CD4-positive, alpha-beta memory T cell (primary cell): ENCODE data around the gene WDR37. TPM values are rescaled to one million over a fixed set of nuclear protein-coding genes. Genes with fewer than 3 reads are reported as not detected.
"Not testable (repeated sequence)": the region's sequence is repeated elsewhere in the genome, so short reads cannot be mapped to it uniquely, and the experiment has no call there.

ENCODE experiments used
- CTCF ChIA-PET: fragments of 350-600 bp; sonication (Branson Sonifier 250); formaldehyde crosslinking; loops from one replicate; lab custom pipeline; 2021; ENCODE audit warnings: inconsistent platforms; ENCODE audit not compliant: partially characterized antibody; lab: Charles Lee
- POLR2A ChIA-PET: fragments of 350-600 bp; sonication (Branson Sonifier 250); formaldehyde crosslinking; loops from one replicate; lab custom pipeline; 2021; ENCODE audit not compliant: partially characterized antibody; lab: Charles Lee
- DNase-seq, 5 donors: peaks; one replicate each; pipeline versions ENCODE4 v3.0.0 to v3.0.0-alpha.2; 2020 to 2022; ENCODE audit warnings: mixed read lengths in 1 of 5
- H3K27ac ChIP-seq: one replicate; pipeline ENCODE4 v1.7.0; 2013; ENCODE audit warnings: low read depth, low read length
- H3K27me3 ChIP-seq: 2 replicates; pipeline ENCODE4 v1.7.0; 2013; ENCODE audit warnings: mild to moderate bottlenecking, low read length, moderate library complexity; ENCODE audit not compliant: insufficient read depth
- H3K36me3 ChIP-seq: 2 replicates; pipeline ENCODE4 v1.7.0; 2013; ENCODE audit warnings: mild to moderate bottlenecking, low read length, moderate library complexity; ENCODE audit not compliant: insufficient read depth
- H3K4me1 ChIP-seq: 2 replicates; pipeline ENCODE4 v1.7.0; 2013; ENCODE audit warnings: mild to moderate bottlenecking, low read length, moderate library complexity; ENCODE audit not compliant: insufficient read depth
- H3K4me3 ChIP-seq, 2 donors: one replicate each; pipeline ENCODE4 v1.7.0; 2013; ENCODE audit warnings: low read length in 2 of 2, mild to moderate bottlenecking in 1 of 2
- H3K9me3 ChIP-seq, 2 donors: one replicate each; pipeline ENCODE4 v1.7.0; 2013; ENCODE audit warnings: low read length in 2 of 2, control low read depth in 1 of 2; ENCODE audit not compliant: control insufficient read depth in 1 of 2
- H3K27ac Mint-ChIP-seq, 7 donors: one replicate each; pipeline ENCODE4 v1.8.0; 2020 to 2021; ENCODE audit warnings: mixed read lengths in 7 of 7, mild to moderate bottlenecking in 6 of 7, inconsistent platforms in 3 of 7, moderate library complexity in 3 of 7
- H3K27me3 Mint-ChIP-seq, 2 donors: one replicate each; pipeline ENCODE4 v1.8.0; 2020 to 2021; ENCODE audit warnings: mixed read lengths in 2 of 2
- H3K36me3 Mint-ChIP-seq, 2 donors: one replicate each; pipeline ENCODE4 v1.8.0; 2020 to 2021; ENCODE audit warnings: mixed read lengths in 2 of 2, inconsistent platforms in 1 of 2, mild to moderate bottlenecking in 1 of 2
- H3K4me1 Mint-ChIP-seq, 4 donors: one replicate each; pipeline ENCODE4 v1.8.0; 2020 to 2021; ENCODE audit warnings: mixed read lengths in 4 of 4, mild to moderate bottlenecking in 1 of 4
- H3K4me3 Mint-ChIP-seq, 8 donors: one replicate each; pipeline ENCODE4 v1.8.0; 2020 to 2021; ENCODE audit warnings: mixed read lengths in 8 of 8, mild to moderate bottlenecking in 7 of 8, moderate library complexity in 6 of 8, inconsistent platforms in 3 of 8
- H3K9me3 Mint-ChIP-seq, 8 donors: one replicate each; pipeline ENCODE4 v1.8.0; 2020 to 2021; ENCODE audit warnings: mixed read lengths in 8 of 8, mild to moderate bottlenecking in 5 of 8, inconsistent platforms in 3 of 8, moderate library complexity in 1 of 8
- intact Hi-C: fragments of 100-400 bp; cut with micrococcal nuclease; formaldehyde crosslinking; loops from one replicate; pipeline ENCODE4 v1.15.1; 2023
- polyA plus RNA-seq, 2 donors: library from polyadenylated mRNA; unstranded; fragments of 300-500 nt; fragmentation: Illumina TruSeq; gene quantifications; one replicate each; pipeline ENCODE4 v1.2.3, GENCODE V29; 2021
- total RNA-seq, 2 experiments: library from RNA; stranded (reverse); gene quantifications; one replicate each; pipeline ENCODE4 v1.2.3, GENCODE V29; 2021

The WDR37 gene
- total and polyA plus RNA-seq, 4 experiments from 2014 or later, result 14.2 to 42.5 (median 29.8) TPM

DNA sequence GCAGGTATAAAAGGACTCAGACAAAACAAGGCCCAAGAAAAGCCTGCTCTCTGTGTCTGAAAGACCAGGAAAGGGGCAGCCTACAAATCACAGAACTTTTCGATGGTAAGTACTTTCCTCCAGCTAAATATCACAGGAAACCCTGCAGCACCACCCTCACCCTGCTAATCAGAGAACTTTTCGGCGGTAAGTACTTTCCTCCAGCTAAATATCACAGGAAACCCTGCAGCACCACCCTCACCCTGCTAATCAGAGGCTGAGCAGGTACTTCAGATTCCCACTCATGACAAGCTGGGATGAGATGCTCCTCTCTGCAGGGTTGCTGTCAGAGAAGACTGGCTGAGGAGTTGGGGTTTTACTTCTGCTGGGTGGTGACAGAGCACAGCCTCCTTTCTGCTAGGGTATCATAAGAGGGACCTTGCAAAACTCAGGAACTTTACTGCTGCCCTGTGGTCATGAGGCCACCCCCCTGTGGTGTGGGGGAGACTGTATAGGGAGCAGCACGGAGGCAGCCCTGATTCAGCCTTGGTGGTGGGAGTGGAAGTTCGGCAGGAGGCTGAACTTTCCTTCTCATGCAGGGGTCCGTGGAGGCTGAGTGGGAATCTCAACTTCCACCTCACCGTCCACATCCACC, 7.2 kb downstream of the WDR37 start:
- peak overlapping the region; percentile 47 for H3K27ac ChIP-seq
- Mint-ChIP-seq H3K9me3 (no peaks in the 10 kb centered on the region), H3K27ac (peak overlapping the region; percentile 84 to 99 (median 92)), H3K36me3 (peaks cover 0 to 7% of the 10 kb centered on the region in 2 donors), H3K4me3 (peak overlapping the region; percentile 70 to 83 (median 77)), H3K27me3 (no peaks in the 10 kb centered on the region), H3K4me1 (peaks cover 51 to 85% (median 74%) of the 10 kb centered on the region in 4 donors)
- intact Hi-C loops, result loop anchor here (2.0 kb wide), 1 partner anchor 15 kb away; the partner anchor contains the start of gene IDI1
- CTCF ChIA-PET, result interaction anchor here (2.0 kb wide), 1 partner anchor 13 kb away, joined by 5 read pairs; no protein-coding TSS in a partner anchor
- peak overlapping the region in 1 of 2 donors; percentile 24 for H3K4me3 ChIP-seq
- no peaks in the 10 kb centered on the region for H3K27me3 ChIP-seq
- H3K4me1 ChIP-seq, result peaks cover 72% of the 10 kb centered on the region
- no peaks in the 10 kb centered on the region for H3K36me3 ChIP-seq
- POLR2A ChIA-PET, result interaction anchor here (0.6 to 2.5 kb wide), 6 partner anchors 10 to 75 kb away, joined by 3 to 33 read pairs (median 3); partner anchors contain the start of genes GTPBP4 and IDI1
- no peaks in the 10 kb centered on the region for H3K9me3 ChIP-seq
- peak; percentile 41 to 50 (median 45) for DNase-seq

- no peaks in the 10 kb centered on the region for H3K9me3 Mint-ChIP-seq
- Histone ChIP-seq H3K4me1 (peaks cover 64% of the 10 kb centered on the region), H3K27ac (no peak overlapping the region), H3K27me3 (no peaks in the 10 kb centered on the region), H3K4me3 (no peak overlapping the region), H3K36me3 (no peaks in the 10 kb centered on the region), H3K9me3 (no peaks in the 10 kb centered on the region)
- ChIA-PET CTCF (interaction anchor here (1.6 kb wide), 1 partner anchor 10 kb away, joined by 5 read pairs; no protein-coding TSS in a partner anchor), POLR2A (interaction anchor here (1.3 to 2.0 kb wide), 3 partner anchors 9 to 16 kb away, joined by 5 to 6 read pairs (median 5); partner anchors contain the start of genes IDI1 and WDR37)
- H3K4me3 Mint-ChIP-seq, result no peak overlapping the region
- H3K4me1 Mint-ChIP-seq, result peaks cover 55 to 84% (median 73%) of the 10 kb centered on the region in 4 donors
- peak overlapping the region; percentile 70 to 99 (median 90) for H3K27ac Mint-ChIP-seq
- intact Hi-C loops, result no loop called here
- DNase-seq, result no peak
- H3K27me3 Mint-ChIP-seq, result no peaks in the 10 kb centered on the region
- H3K36me3 Mint-ChIP-seq, result peaks cover 0 to 7% of the 10 kb centered on the region in 2 donors
These were observed 8.7 kb downstream of the WDR37 start for GRCh38 chr10:1064964-1065247.

GRCh38 chr10:1066734-1067133, 10.5 kb downstream of the WDR37 start:
- Mint-ChIP-seq H3K4me3 (peak overlapping the region in 1 of 8 donors; percentile 20), H3K4me1 (peaks cover 43 to 70% (median 62%) of the 10 kb centered on the region in 4 donors), H3K27ac (peak overlapping the region in 5 of 7 donors; percentile 36 to 82 (median 57))
- H3K27ac ChIP-seq, DNase-seq, H3K9me3 Mint-ChIP-seq, CTCF ChIA-PET, H3K27me3 ChIP-seq, intact Hi-C loops, H3K4me3 ChIP-seq, H3K27me3 Mint-ChIP-seq, H3K36me3 Mint-ChIP-seq, H3K36me3 ChIP-seq, H3K9me3 ChIP-seq: not testable (repeated sequence)
- H3K4me1 ChIP-seq, result peaks cover 51% of the 10 kb centered on the region
- POLR2A ChIA-PET, result interaction anchor here (1.0 kb wide), 1 partner anchor 17 kb away, joined by 3 read pairs; the partner anchor contains the start of gene IDI1

DNA sequence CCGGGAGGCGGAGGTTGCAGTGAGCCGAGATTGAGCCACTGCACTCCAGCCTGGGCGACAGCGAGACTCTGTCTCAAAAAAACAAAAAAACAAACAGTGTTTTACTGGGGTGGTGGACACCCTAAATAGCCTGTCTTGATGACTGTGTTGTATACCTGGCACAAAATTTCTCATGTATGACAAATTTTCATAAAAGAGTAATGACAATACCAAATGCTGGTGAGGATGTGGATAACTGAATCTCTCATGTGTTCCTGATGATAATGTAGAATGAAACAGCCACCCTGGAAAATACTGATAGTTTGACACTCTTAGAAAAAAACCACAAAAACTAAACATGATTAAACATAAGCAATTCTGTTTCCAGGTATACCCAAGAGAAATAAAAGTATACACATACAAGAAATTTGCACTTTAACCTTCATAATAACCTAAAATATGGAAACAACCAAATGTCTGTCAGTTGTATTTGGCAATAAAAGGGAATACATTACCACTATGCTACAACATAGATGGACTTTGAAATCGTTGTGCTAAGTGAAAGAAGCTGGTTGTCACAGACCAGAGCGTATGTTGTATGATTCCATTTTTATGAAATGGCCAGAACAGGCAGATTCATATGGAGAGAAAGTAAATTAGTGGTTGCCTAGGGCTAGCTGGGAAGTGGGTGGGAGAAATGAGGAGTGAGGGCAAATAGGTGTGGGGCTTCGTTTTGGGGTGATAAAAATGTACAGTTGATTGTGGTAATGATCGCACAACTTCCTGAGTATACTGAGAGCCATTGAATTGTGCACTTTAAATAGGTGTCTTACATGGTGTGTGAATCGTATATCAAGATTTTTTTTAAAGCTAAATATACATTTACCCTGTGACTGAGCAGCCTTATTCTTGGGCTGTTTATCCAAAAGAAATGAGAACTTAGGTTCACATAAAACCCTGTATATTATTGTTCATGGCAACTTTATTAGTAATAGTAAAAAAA, 12.5 kb downstream of the WDR37 start:
- H3K36me3 ChIP-seq, result peaks cover 5% of the 10 kb centered on the region
- Mint-ChIP-seq H3K27me3 (no peaks in the 10 kb centered on the region), H3K4me3 (peak overlapping the region in 1 of 8 donors; percentile 48), H3K4me1 (peaks cover 26 to 51% (median 43%) of the 10 kb centered on the region in 4 donors), H3K36me3 (peaks cover 0 to 15% of the 10 kb centered on the region in 2 donors), H3K27ac (peak overlapping the region in 2 of 7 donors; percentile 29 to 82), H3K9me3 (no peaks in the 10 kb centered on the region)
- peaks cover 32% of the 10 kb centered on the region for H3K4me1 ChIP-seq
- CTCF ChIA-PET, result no interaction called here
- intact Hi-C loops, result no loop called here
- POLR2A ChIA-PET, result interaction anchor here (0.7 to 1.0 kb wide), 3 partner anchors 12 to 82 kb away, joined by 3 to 4 read pairs (median 3); partner anchors contain the start of genes IDI1 and WDR37
- H3K4me3 ChIP-seq, result no peak overlapping the region
- no peaks in the 10 kb centered on the region for H3K9me3 ChIP-seq
- H3K27me3 ChIP-seq, result no peaks in the 10 kb centered on the region
- H3K27ac ChIP-seq, result no peak overlapping the region
- DNase-seq, result no peak

- intact Hi-C loops, result no loop called here
- H3K27me3 ChIP-seq, result no peaks in the 10 kb centered on the region
- Mint-ChIP-seq H3K27me3 (no peaks in the 10 kb centered on the region), H3K27ac (peak overlapping the region in 2 of 7 donors; percentile 51 to 67), H3K4me3 (no peak overlapping the region), H3K36me3 (peaks cover 9 to 27% of the 10 kb centered on the region in 2 donors), H3K4me1 (peaks cover 22 to 44% (median 37%) of the 10 kb centered on the region in 4 donors), H3K9me3 (peaks cover 0 to 1% (median 0%) of the 10 kb centered on the region in 8 donors)
- H3K4me3 ChIP-seq, result no peak overlapping the region
- no peak for DNase-seq
- POLR2A ChIA-PET, result interaction anchor here (1.5 kb wide), 1 partner anchor 15 kb away, joined by 4 read pairs; the partner anchor contains the start of gene WDR37
- CTCF ChIA-PET, result no interaction called here
- H3K9me3 ChIP-seq, result no peaks in the 10 kb centered on the region
- peaks cover 7% of the 10 kb centered on the region for H3K36me3 ChIP-seq
- peaks cover 9% of the 10 kb centered on the region for H3K4me1 ChIP-seq
- no peak overlapping the region for H3K27ac ChIP-seq
These were observed 14.7 kb downstream of the WDR37 start for GRCh38 chr10:1070919-1071318.

DNA sequence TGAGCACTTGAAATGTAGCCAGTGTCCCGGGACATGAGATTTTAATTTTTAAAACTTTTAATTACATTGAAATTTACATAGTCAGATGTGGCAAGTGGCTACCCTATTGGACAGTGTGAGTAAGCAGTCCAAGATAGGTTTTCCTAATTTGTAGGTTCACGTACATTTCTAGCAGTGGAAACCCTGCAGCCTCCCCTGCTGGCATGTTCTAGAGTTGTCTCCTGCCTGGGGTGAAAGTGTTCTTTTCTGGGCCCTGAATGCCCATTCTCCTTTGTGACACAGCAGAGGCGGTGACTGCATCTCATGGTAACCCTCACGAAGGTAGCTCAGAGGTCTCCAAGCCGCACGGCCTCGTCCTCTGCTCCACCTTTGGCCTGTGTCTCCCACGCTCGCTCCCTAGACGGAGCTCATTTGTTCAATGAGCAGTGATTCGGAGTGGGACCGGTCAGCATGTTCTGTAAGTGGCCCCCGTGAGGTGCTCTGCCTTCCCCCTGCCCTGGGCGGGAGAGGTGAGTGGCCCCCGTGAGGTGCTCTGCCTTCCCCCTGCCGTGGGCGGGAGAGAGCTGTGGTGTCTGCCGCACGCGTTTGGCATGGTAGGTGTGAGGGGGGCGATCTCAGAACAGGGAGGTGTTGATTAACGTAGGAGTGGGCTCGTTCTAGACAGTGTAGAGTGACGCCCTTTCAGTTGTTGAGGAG, 18.0 kb downstream of the WDR37 start:
- Histone ChIP-seq H3K4me1 (peaks cover 9% of the 10 kb centered on the region), H3K9me3 (no peaks in the 10 kb centered on the region), H3K27me3 (no peaks in the 10 kb centered on the region), H3K36me3 (peaks cover 17% of the 10 kb centered on the region), H3K4me3 (no peak overlapping the region), H3K27ac (no peak overlapping the region)
- peaks cover 16 to 41% of the 10 kb centered on the region in 2 donors for H3K36me3 Mint-ChIP-seq
- DNase-seq, result no peak
- peak overlapping the region in 5 of 7 donors; percentile 23 to 47 (median 30) for H3K27ac Mint-ChIP-seq
- H3K9me3 Mint-ChIP-seq, result peaks cover 0 to 1% (median 0%) of the 10 kb centered on the region in 8 donors
- H3K27me3 Mint-ChIP-seq, result no peaks in the 10 kb centered on the region
- intact Hi-C loops, result no loop called here
- ChIA-PET CTCF (interaction anchor here (1.2 to 2.1 kb wide), 5 partner anchors 9 to 86 kb away, joined by 3 to 6 read pairs (median 5); partner anchors contain the start of gene GTPBP4), POLR2A (no interaction called here)
- no peak overlapping the region for H3K4me3 Mint-ChIP-seq
- peaks cover 15 to 24% (median 22%) of the 10 kb centered on the region in 4 donors for H3K4me1 Mint-ChIP-seq
